ENCODE results near the gene PDE7B. TPM values are rescaled to one million over a fixed set of nuclear protein-coding genes. Genes with fewer than 3 reads are reported as not detected.

The PDE7B gene
- total RNA-seq, 1 donor from 2014 or later, result 5.4 TPM

- no peak for DNase-seq (ENCODE audit: low spot score)
Measured at GRCh38 chr6:136226027-136226673, 374.6 kb downstream of the PDE7B start.

DNA sequence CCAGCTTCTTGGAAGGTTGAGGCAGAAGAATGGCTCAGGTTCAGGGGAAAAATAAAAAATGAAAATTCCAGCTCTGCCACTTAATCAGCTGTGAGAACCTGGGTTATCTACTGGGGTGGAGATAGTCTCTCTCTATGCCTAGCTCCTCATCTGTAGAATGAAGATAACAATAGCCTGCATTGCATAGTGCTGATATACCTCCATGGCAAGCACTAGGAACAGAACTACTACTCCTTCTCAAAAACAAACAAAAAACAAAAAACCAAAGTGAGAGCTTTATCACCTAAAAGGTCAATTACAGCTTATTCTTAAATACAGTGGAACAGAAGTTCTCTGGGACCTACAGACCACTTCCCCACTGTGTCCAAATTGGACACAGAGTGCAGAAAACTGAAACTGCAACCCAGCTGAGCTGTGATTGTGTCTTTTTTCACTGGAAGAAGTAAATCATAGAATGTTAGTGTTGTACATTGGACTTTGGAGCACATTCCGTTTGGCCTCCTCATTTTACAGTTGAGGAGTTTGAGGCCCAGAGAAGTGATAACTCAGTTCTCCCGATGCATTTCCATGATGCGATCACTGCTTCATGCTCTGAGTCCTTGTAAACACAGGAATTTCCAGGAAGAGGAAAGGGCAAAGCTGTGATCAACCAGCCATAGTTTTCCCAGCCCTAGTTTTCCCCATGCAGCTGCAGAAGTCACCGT lies 375.3 kb downstream of the PDE7B start:
- DNase-seq (ENCODE audit: low spot score), result no peak

GRCh38 chr6:136228814-136229213 lies 377.3 kb downstream of the PDE7B start:
- DNase-seq (ENCODE audit: low spot score), result no peak

GRCh38 chr6:136230219-136230853 lies 378.8 kb downstream of the PDE7B start:
- no peak for DNase-seq (ENCODE audit: low spot score)

GRCh38 chr6:136232701-136233100 lies 381.2 kb downstream of the PDE7B start:
- no peak for DNase-seq (ENCODE audit: low spot score)

DNA sequence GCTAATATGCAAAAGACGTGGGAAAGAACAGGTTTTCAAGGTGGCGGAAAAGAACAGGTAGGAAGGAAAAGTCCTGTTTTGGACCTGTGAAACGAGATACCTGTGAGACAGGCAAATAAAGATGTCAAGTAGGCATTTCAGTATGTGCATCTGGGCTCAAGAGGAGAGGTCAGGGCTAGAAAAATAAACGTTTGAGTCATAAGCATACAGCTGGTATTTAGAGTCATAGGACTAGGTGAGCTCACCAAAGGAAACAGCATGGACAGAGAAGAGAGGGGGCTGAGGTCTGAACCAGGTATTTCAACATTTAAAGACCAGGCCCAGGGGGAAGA lies 383.7 kb downstream of the PDE7B start:
- no peak for DNase-seq (ENCODE audit: low spot score)

DNA sequence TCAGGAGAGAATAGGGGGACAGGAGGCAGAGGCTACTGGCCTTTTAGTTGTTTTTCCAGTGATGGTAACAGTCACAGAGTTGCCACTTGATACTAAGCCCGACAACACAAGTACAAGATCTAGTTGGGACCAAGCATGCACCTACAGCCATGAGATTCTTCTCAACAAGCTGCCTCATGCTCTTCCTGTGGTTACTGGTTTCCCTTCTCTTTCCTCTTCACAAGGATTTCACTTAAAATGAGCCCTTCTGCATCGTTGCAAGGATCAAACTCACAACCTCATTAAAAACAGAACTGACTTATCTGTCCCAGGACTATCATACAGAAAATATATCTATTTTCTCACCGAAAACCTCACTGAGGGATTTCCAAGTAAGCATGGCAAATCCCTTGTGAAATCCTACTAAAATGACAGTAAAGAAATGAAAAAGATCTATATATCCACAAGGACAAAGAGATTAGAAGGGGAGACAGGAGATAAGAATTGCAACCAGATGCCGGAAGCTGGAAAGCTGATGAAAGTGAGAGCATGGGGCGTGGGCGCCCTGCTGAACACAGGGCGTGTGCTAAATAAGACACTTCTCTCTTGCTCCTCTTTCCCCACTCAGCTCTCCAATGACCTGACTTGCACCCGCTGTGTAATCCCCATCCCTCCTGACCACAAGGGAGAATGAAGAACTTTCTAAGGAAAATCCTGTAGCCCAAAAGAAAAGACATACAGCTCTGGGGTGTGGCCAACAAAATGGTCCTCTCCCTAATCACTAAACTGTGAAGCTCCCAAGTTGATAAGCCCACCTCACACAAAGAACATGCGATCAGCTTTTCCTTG lies 385.2 kb downstream of the PDE7B start:
- no peak for DNase-seq (ENCODE audit: low spot score)

- no peak for DNase-seq (ENCODE audit: low spot score)
Measured at GRCh38 chr6:136244061-136244616, 392.6 kb downstream of the PDE7B start.
